ENCODE results near the gene COX8A.
A peak's percentile ranks its signal among the peaks of the same experiment; 100 is the strongest.
"Not testable (repeated sequence)": the region's sequence is repeated elsewhere in the genome, so short reads cannot be mapped to it uniquely, and the experiment has no call there.

Gene COX8A

GRCh38 chr11:63970902-63971301 lies 3.5 kb upstream of the COX8A start:
- no peak for DNase-seq

GRCh38 chr11:63973912-63974258 lies 535 bp upstream of the COX8A start:
- DNase-seq, result not testable (repeated sequence)

- no peak for DNase-seq
Observed at GRCh38 chr11:63978551-63979239, 4.3 kb downstream of the COX8A start.

GRCh38 chr11:63979426-63979825 lies 5.0 kb downstream of the COX8A start:
- no peak for DNase-seq

- peak; percentile 56 for DNase-seq
Observed at GRCh38 chr11:63985812-63986155, 11.4 kb downstream of the COX8A start.

- DNase-seq, result peak; percentile 84
Observed at GRCh38 chr11:63986156-63986931, 11.9 kb downstream of the COX8A start, which contains the start of gene OTUB1. Gene OTUB1, plus strand, starts transcription at chr11:63986438. Its CDS starts 19 bp downstream, at chr11:63986457.

GRCh38 chr11:63986932-63987513 lies 12.6 kb downstream of the COX8A start:
- no peak for DNase-seq

- DNase-seq, result no peak
Observed at GRCh38 chr11:63991558-63991957, 17.1 kb downstream of the COX8A start.

GRCh38 chr11:63993100-63993499 lies 18.7 kb downstream of the COX8A start:
- DNase-seq, result no peak

GRCh38 chr11:63993993-63994392 lies 19.6 kb downstream of the COX8A start:
- no peak for DNase-seq

- no peak for DNase-seq
Observed at GRCh38 chr11:63996512-63996911, 22.1 kb downstream of the COX8A start.

GRCh38 chr11:63997104-63997700 lies 22.8 kb downstream of the COX8A start:
- no peak for DNase-seq

GRCh38 chr11:63997801-63998337 lies 23.4 kb downstream of the COX8A start:
- DNase-seq, result no peak

GRCh38 chr11:63998558-63999348 lies 24.3 kb downstream of the COX8A start:
- no peak for DNase-seq

- peak; percentile 40 for DNase-seq
Observed at GRCh38 chr11:63999349-64000025, 25.1 kb downstream of the COX8A start.

GRCh38 chr11:64000026-64000739 lies 25.8 kb downstream of the COX8A start:
- DNase-seq, result peak; percentile 68

GRCh38 chr11:64000740-64001483 lies 26.5 kb downstream of the COX8A start:
- no peak for DNase-seq

GRCh38 chr11:64001484-64002420 lies 27.3 kb downstream of the COX8A start:
- no peak for DNase-seq

All from effector CD4-positive, alpha-beta T cell (primary cell).